HG02642 (cell line): ENCODE results near the gene PPP1R16B.

Source experiments
- ATAC-seq: cut with Tn5 transposase; IDR thresholded peaks from one replicate; pipeline ENCODE4 v1.9.1; 2021; ENCODE audit warnings: mild to moderate bottlenecking; ENCODE audit not compliant: unreplicated experiment, poor library complexity

The PPP1R16B gene

GRCh38 chr20:38805502-38805957 lies at the start of gene PPP1R16B:
Gene PPP1R16B (plus strand): TSS chr20:38805697. CDS start chr20:38835926, 30,229 bp downstream.
- ATAC-seq = peak; percentile 52

GRCh38 chr20:38757145-38757775 lies 48.2 kb upstream of the PPP1R16B start:
- ATAC-seq = no peak

GRCh38 chr20:38759106-38759505 lies 46.4 kb upstream of the PPP1R16B start:
- no peak for ATAC-seq

GRCh38 chr20:38760978-38761377 lies 44.5 kb upstream of the PPP1R16B start:
- no peak for ATAC-seq

- no peak for ATAC-seq
Observed at GRCh38 chr20:38762174-38762573, 43.3 kb upstream of the PPP1R16B start.

GRCh38 chr20:38763616-38764015 lies 41.9 kb upstream of the PPP1R16B start:
- ATAC-seq = no peak

- no peak for ATAC-seq
Observed at GRCh38 chr20:38764567-38765318, 40.8 kb upstream of the PPP1R16B start.

- ATAC-seq = no peak
Observed at GRCh38 chr20:38766071-38766470, 39.4 kb upstream of the PPP1R16B start.

- no peak for ATAC-seq
Observed at GRCh38 chr20:38769376-38770295, 35.9 kb upstream of the PPP1R16B start.

GRCh38 chr20:38770546-38770945 lies 35.0 kb upstream of the PPP1R16B start:
- no peak for ATAC-seq

GRCh38 chr20:38770970-38771369 lies 34.5 kb upstream of the PPP1R16B start:
- no peak for ATAC-seq

- no peak for ATAC-seq
Observed at GRCh38 chr20:38771621-38772020, 33.9 kb upstream of the PPP1R16B start.

GRCh38 chr20:38774167-38774566 lies 31.3 kb upstream of the PPP1R16B start:
- ATAC-seq = no peak

GRCh38 chr20:38776363-38776762 lies 29.1 kb upstream of the PPP1R16B start:
- ATAC-seq = no peak

- ATAC-seq = no peak
Observed at GRCh38 chr20:38779247-38780097, 26.0 kb upstream of the PPP1R16B start.

- no peak for ATAC-seq
Observed at GRCh38 chr20:38782275-38782674, 23.2 kb upstream of the PPP1R16B start.

GRCh38 chr20:38787870-38788269 lies 17.6 kb upstream of the PPP1R16B start:
- no peak for ATAC-seq

- ATAC-seq = no peak
Observed at GRCh38 chr20:38789503-38790199, 15.8 kb upstream of the PPP1R16B start.
